NCI-H1436 (cell line): ENCODE results near the gene SGMS1.

Experiments
- DNase-seq: peaks from one replicate; lab custom pipeline; 2025; lab: John Stamatoyannopoulos, UW

The SGMS1 gene

GRCh38 chr10:50423448-50423847 is 200.3 kb downstream of the SGMS1 start:
- no peak for DNase-seq

- DNase-seq = no peak
Observed at GRCh38 chr10:50422259-50422658, 201.5 kb downstream of the SGMS1 start.

- no peak for DNase-seq
Observed at GRCh38 chr10:50421026-50421719, 202.6 kb downstream of the SGMS1 start.

- DNase-seq = no peak
Observed at GRCh38 chr10:50420196-50420595, 203.6 kb downstream of the SGMS1 start.

- no peak for DNase-seq
Observed at GRCh38 chr10:50419756-50420155, 204.0 kb downstream of the SGMS1 start.

- no peak for DNase-seq
Observed at GRCh38 chr10:50419091-50419490, 204.7 kb downstream of the SGMS1 start.

GRCh38 chr10:50417886-50418830 is 205.6 kb downstream of the SGMS1 start:
- DNase-seq = no peak

- no peak for DNase-seq
Observed at GRCh38 chr10:50417486-50417885, 206.3 kb downstream of the SGMS1 start.

GRCh38 chr10:50416881-50417280 is 206.9 kb downstream of the SGMS1 start:
- no peak for DNase-seq

- no peak for DNase-seq
Observed at GRCh38 chr10:50416181-50416824, 207.5 kb downstream of the SGMS1 start.

- DNase-seq = no peak
Observed at GRCh38 chr10:50415292-50415691, 208.5 kb downstream of the SGMS1 start.

- DNase-seq = no peak
Observed at GRCh38 chr10:50410066-50410811, 213.5 kb downstream of the SGMS1 start.

GRCh38 chr10:50407076-50407801 is 216.5 kb downstream of the SGMS1 start:
- no peak for DNase-seq

- no peak for DNase-seq
Observed at GRCh38 chr10:50406457-50407070, 217.2 kb downstream of the SGMS1 start.

GRCh38 chr10:50405723-50406122 is 218.0 kb downstream of the SGMS1 start:
- DNase-seq = no peak

- no peak for DNase-seq
Observed at GRCh38 chr10:50404021-50404773, 219.6 kb downstream of the SGMS1 start.

- DNase-seq = no peak
Observed at GRCh38 chr10:50403074-50403473, 220.7 kb downstream of the SGMS1 start.

GRCh38 chr10:50402466-50402865 is 221.3 kb downstream of the SGMS1 start:
- no peak for DNase-seq

- DNase-seq = no peak
Observed at GRCh38 chr10:50400694-50401093, 223.1 kb downstream of the SGMS1 start.

GRCh38 chr10:50398823-50399222 is 224.9 kb downstream of the SGMS1 start:
- DNase-seq = no peak
